GM19438 (cell line): Measurements from ENCODE around the gene GRK5.

ENCODE experiments used
- ATAC-seq: cut with Tn5 transposase; IDR thresholded peaks from one replicate; pipeline ENCODE4 v1.9.1; 2021; ENCODE audit warnings: low read depth; ENCODE audit not compliant: unreplicated experiment

Gene GRK5

DNA sequence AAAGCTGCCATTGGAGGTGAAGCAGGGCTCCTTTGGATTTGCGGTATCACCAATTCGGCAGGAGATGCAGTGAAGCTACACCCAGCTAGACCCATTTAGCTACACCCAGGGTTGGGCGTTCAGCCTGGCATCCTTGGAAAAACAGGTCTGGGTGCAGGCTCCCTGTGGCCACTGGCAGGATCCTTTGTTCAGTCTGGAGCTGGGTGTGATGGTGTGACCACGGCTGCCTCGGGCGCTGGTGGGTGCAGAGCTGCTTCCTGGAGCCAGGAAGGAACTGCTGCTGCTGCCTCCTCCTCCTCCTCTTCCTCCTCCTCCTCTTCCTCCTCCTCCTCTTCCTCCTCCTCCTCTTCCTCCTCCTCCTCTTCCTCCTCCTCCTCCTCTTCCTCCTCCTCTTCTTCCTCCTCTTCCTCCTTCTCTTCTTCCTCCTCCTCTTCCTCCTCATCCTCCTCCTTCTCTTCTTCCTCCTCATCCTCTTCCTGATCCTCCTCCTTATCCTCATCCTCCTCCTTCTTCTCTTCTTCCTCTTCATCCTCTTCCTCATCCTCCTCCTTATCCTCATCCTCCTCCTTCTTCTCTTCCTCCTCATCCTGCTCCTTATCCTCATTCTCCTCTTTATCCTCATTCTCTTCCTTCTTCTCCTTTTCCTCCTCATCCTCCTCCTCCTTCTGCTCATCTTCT, 84.0 kb downstream of the GRK5 start:
- no peak for ATAC-seq

DNA sequence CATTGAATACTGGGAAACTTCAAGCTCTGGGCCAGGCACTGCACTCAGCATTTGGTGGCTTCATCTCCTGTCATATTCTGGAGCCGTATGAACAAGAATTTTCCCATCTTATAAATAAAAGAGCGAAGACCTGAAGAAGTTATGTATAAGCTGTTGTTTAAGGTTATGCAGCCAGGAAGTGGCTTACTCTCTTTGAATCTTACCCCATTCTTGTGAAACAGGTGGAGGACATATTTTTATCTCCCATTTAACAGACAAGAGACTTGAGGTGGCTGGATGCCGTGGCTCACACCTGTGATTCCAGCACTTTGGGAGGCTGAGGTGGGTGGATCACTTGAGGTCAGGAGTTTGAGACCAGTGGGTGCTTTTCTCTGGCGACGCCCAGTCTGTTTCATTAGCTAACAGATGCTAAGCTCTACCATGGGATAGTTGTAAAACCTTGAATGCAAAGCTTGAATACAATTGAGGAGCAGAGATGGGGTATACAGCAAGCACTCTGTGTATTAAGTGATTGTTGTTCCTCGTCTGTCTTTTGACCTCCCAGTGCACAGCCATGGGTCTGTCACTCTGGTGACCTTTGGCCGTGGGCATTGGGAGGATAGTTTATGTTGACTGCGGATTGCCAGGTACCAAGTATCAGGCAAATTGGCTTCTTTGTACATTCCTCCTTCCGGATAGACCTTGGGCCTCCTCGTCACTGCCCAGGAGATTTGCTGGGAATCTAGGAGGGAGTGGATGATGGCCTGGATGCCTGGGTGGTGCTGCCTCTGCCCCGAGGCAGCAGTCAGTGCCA, 85.8 kb downstream of the GRK5 start:
- ATAC-seq = no peak

DNA sequence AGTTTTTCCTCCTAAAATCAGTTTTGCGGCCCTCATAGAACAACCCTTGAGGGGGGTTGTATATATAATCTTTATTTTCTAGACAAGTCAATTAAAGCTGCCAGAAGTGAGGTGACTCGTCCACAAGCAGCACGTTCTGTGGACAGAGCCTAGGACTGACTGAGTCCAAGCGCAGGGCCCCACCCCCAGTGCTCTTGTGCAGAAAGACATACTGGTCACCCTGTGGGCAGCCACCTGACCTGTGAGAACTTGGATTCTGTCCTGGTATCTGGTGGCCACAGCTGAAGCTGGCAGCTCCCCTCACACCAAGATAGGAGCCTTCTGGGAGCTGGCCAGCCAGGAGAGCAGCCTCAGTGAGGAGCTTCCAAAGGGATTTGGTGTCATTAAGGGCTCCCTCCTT, 89.3 kb downstream of the GRK5 start:
- no peak for ATAC-seq

DNA sequence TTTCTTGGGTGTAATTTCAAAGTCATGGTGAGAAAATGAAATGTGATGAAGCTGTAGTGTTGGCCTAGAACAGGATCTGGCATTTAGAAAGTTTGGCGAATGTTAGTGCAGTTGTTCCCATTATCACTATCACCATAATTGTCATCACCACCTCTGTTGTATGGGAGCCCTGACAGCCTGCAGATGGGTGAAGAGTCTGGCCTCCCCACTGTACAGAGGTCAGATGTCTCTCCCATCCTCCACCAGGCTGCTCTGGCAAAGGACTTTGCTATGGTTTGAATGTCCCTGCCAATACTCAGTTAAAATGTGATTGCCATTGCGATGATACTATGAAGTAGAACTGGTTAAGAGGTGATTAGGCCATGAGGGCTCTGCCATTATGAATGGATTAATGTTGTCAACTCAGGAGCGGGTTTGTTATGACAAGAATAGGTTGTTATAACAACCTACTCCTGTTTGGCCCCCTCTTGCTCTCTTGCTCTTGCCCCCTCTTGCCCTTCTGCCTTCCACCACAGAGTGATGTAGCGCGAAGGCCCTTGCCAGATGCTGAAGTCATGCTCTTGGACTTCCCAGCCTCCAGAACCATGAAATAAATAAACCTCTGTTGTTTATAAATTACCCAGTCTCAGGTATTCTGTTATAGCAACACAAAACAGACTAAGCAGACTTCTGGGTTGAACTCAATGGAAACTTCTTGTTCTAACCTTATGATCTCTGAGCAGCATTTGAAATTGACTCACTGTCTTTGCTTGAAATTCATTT, 90.0 kb downstream of the GRK5 start:
- no peak for ATAC-seq

DNA sequence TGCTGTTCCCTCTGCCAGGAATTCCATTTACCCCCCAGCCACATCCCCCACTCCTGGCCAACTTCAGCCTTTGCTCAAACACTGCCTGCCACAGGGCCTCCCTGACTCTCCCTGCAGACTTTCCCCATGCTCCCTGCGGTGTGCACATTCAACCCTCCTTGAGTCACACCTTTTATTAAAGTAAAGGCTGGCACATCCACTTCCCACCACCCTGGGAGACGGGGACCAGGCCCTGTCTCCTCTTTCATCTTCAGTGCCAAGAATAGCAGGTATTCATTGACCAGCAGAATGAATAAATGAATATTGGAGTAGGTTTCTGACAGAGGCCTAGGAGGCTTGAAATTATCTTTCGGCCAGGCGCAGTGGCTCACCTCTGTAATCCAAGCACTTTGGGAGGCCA, 91.4 kb downstream of the GRK5 start:
- ATAC-seq = no peak

DNA sequence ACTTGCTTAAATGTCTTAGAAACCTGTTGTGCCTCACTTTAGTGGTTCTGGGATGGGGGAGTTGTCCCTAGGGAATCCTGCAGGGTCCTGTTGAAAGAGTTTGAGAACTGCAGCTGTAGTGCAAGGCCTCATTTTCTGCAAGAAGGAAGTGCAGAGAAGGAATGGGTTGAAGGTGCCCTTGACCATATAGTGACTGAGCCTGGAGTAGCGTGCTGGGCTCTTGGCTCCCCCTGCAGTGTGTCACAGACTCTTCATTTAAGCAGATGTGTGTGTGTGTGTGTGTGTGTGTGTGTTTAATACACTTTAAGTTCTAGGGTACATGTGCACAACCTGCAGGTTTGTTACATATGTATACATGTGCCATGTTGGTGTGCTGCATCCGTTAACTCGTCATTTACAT, 92.2 kb downstream of the GRK5 start:
- no peak for ATAC-seq

DNA sequence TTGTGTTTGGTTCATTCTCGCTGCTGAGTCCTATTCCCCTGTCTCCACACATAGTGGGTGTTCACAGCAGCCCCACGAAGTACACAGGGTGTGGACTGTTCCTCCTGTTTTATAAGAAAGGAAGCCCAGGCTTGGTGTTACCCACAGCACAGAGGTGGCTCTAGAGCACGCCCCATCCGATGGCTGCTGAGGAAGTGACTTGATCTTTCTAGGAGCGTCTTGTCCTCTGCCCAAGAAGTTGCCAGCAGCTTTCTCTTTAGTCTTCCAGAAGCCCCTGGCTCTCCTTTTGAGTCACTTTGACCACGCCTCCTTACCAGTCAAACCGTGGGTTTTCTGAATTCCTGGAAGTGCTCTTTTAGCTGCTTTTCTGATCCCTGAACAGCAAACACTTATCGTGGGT, 94.0 kb downstream of the GRK5 start:
- ATAC-seq = no peak

DNA sequence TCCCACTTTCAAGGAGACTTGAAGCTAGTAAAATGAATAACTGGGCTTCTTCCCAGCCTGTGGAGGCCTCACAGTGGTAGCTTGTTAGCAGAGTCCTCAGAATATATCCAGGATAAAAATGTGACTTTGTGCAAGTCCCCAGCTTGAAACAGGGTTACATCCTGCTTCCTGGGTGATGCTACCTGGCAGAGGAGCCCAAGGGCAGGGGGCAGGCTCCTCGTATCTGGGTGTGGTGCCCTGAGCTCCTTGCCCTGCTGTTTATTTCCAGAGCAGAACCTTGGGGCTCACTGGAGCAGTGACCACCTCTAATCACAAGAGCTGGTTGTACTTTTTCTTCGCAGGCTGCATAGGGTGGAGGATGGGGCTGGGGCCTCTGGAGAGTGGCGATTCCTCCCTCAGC, 94.8 kb downstream of the GRK5 start:
- ATAC-seq = no peak

DNA sequence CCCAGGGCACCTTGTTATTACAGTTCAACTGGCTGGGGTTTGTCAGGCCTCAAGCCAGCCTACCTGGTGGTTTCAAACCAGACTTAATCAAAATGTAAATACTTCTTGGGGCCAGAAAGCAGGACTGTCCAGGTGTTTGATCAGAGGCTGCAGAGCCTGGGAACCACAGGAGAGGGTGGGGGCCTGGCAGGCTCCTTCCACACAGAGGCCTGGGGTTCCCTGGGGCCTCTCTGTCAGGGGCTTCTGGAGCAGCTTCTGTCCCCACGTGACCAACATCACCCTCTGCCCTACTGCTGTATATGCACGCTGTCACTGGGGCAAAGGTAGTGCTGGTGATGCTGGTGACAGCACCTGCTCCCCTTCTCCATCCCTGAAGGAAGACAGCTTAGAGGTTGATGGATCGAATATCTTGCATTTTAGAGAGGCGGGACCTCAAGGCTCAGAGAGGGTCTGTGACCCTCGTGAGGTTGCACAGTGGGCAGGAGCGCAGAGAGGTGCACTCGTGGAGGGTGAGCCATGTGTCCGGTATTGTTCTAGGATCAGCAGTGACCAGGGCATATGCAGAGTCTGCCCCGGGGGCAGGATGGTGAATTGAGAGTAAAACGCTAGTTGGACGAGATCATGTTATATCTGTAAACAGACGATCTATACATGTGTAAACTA, 95.4 kb downstream of the GRK5 start:
- ATAC-seq = no peak

DNA sequence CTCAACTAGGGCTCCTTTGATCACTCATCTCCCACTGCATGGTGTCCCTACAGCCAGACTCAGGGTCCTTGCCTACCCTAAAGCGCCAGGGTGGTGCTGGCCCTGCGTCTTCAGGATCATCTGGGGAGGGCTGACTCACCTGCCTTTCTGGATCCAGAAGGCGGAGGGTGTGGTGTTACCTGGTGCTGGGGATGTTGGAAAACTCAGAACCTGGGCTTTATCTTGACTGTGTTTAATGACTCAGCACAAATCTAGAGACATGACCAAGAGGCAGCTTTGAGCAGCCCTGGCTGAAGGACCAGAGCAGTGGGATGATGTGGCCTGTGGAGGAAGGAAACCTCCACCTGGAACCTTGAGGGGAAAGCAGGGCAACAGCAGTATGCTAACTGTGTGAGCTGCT, 96.5 kb downstream of the GRK5 start:
- ATAC-seq = no peak

DNA sequence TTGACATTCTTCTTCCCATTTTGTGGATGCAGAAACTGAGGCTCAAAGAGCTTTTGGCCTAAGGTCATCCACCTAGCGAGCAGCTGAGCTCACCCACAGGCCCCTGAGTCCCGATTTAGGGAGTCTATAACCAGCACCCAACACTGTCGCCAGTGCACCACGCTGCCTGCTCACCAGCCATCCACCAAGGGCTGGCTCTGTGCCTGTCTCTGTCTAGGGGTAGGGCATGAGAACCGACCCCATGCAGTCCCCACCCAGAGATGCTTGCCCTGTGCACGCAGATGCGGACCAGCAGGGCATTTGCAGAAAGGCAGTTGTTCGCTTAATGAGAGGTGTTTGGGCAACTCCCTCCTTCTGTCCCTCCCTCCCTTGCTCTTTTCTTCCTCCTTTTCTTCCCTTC, 97.2 kb downstream of the GRK5 start:
- ATAC-seq = no peak

DNA sequence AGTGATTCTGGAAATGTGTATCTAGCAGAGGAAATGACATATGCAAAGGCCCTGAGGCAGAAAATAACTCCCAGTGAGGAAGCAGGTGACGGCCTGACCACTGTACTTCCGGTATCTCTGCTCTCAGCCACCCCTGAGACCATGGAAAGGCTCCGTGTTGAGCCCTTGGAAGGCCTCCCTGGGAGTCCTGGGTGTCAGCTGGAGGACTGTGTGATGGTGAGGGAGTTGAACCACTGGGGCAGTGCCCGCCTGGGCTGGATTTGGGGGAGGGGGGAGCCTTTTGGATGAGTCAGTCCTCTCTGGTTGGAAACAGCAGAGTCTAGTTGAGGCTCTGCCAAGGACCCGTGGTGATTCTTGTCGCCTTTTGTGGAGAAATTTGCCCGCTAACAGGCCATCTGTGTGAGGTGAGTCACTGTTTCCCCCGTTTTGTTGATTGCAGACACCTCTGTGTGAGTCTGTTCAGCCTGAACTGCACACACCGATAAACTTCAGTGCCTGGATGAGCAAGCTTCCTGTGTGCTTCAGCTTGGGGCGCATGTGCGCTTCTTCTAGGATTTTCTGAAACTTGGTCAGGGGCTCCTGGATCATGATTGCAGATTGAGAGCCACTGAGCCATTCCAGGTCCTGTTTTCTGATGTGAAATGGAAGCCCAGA, 98.6 kb downstream of the GRK5 start:
- ATAC-seq = peak; percentile 56

DNA sequence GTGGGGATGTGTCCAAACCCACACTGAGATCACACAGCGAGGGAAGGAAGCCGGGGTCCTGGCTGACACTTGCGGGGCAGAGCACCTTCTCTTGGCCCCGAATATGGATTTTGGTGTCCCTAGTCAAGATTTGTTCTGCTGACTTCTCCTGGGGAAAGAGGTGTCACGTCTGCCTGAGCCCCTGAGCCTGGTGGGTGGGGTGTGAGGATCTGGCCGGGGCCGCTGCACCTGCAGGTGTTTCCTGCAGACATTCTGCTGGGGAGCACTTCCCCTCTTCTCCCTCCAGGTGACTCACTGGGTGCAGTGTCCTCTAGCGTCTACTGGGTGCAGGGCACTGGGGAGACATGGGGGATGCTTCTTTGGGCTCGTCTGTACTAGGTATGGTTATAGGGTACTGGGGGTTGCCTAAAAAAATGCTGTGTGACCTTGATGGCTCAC, 99.2 kb downstream of the GRK5 start:
- ATAC-seq = peak; percentile 72

DNA sequence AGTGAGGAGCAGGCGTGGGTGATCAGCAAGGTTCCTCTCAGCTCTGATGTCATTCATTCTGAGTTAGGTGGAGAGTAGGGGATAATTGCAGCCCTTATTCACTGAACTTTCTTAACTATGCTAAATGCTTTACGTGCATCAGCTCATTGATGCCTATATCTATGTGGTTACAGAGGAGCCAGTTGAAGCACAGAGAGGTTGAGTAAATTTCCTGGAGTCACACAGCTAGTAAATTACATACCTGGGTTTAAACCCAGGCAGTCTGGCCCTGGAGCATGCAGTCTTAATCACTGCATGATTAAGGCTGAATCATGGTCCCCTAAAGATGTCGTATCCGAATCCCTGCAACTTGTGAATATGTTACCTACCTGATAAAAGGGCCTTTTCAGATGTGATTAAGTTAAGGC, 99.6 kb downstream of the GRK5 start:
- ATAC-seq = no peak

DNA sequence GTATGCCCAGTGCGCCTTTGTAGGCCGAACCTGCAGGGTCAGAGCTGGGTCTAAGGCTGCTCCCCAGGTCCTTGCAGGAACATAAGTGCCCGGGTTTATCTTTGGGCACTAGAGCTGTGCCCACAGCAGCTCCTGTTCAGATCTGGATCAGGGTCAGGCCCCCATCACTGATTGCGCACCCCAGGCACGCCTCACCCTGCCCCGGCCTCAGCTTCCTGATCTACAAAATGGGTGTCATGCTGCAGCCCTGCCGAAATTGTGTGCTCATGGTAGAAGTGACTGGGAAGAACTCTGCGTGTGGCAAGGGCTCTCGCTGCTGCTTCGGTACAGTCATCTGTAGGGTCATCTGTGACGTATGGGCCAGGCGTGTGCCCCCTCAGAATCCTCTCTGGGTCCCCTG, 100.7 kb downstream of the GRK5 start:
- ATAC-seq = no peak

DNA sequence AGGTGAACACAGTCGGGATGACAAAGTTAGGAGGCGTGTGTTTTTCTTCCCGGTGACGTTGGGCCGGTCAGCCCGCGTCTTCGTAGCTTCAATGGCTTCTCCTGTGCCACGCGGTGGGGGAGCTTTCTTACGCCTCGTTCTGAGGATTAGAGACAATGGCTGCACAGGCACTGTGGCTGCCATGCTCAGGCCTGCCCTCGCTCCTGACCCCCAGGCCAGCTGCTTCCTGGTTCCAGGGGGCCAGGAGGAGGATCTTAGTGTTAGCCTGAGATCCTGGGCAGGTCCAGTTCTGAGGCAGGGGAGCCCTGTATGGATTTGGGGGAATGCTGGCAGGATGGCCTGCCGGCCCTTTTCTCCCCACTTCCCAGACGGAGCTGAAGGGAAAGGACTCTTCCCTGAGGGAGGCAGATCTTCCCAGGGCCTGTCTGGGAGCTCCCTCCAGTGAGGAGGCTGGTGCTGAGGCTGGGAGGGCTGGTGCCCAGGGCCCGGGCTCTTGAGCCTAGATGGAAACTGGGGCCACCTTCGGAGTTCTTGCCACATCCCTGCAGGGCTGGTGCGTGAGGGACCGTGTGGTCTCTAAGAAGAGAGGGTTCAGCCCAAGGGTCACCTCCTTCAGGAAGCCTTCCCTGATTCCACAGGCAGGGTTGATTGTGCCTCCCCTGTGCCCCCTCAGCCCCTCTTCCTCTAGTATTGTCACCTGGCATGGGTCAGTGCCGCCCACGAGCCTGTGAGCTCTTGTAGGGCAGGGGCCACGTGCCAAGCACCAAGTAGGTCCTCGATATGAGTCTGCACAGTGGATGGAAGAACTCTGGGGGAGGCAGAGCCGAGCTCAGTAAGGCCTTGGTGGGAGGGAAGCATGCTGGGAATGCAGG, 101.4 kb downstream of the GRK5 start:
- ATAC-seq = no peak

DNA sequence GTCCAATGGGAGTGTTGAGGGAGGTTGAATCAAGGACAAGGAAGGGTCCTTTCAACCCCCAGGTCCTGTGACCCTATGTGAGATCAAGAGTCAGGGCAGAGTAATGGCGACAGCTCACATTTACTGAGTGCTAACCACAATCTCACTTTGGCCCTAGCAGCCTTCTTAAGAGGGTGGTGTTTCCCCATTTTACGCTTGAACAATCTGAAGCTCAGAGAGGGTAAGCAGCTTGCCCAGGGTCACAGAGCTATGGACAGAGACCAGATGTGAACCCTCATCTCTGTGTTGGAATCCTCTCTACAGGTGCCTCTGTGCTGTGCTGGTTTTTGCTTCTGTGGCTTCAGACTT, 102.0 kb downstream of the GRK5 start:
- no peak for ATAC-seq

DNA sequence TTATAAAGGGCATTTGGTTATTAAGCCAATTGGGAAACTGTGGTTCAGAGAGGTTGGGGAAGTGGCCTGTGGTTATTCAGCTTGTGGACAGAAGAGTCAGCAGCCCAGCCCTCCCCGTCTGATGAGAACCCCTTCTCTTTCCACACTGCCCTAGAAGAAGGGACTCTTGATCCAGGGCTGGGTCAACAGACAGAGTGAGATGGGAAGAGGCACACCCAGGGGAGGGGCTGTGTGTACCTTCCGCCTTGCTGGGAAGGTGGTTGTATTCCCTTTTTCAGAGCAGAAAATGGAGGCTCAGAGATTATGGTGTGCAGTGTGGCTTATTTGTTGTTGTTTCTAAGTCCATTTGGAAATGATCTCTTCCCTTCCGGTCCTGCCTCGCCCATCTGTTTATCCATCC, 103.4 kb downstream of the GRK5 start:
- ATAC-seq = no peak

DNA sequence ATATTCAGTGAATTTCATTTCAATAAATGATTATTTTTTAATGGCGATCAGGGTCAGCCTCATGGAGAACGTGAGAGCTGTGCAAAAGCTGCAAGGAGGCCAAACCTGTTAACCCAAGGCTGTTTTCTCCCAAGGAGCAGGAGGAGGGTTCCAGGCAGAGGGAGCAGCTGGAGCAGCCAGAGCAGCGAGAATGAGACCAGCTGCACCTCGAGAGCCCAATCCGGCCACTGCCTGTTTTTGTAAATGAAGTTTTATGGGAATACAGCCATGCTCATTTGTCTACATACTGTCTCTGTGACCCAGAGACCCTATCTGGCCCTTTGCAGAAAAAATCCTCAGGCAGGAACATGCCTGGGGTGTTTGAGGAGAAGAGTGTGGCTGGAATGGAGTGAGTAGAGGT, 104.9 kb downstream of the GRK5 start:
- ATAC-seq = no peak

DNA sequence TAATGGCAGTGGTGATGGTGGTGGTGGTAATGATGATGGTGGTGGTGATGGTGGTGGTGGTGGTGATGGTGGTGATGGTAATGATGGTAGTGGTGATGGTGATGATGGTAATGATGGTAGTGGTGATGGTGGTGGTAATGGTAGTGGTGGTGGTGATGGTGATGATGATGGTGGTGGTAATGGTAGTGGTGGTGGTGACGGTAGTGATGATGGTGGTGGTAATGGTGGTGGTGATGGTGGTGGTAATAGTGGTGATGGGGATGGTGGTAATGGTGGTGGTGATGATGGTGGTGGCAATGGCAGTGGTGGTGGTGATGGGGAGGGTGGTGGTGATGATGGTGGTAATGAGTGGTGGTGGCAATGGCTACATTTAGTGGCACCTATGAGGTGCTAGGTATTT, 105.7 kb downstream of the GRK5 start:
- ATAC-seq = no peak
